Natural killer cell (primary cell): ENCODE data around the gene BIRC2. TPM values are rescaled to one million over a fixed set of nuclear protein-coding genes. Genes with fewer than 3 reads are reported as not detected.

ENCODE experiments used
- ATAC-seq, 3 donors: fragments of 150-1000 bp in 2 of 3; fragments of 200-7000 bp in 1 of 3; cut with Tn5 transposase; 1 replicate in 1 of 3; 2 replicates in 2 of 3; pipeline ENCODE4 v1.10.0; 2021; ENCODE audit warnings: mild to moderate bottlenecking in 2 of 3, moderate library complexity in 2 of 3
- DNase-seq, 2 donors: peaks; one replicate each; pipeline versions ENCODE4 v3.0.0 to v3.0.0-alpha.2; 2013 to 2021; ENCODE audit warnings: mixed read lengths in 1 of 2
- H3K27ac ChIP-seq: one replicate; pipeline ENCODE4 v1.5.1; 2013; ENCODE audit warnings: mild to moderate bottlenecking, low read length
- H3K27me3 ChIP-seq: one replicate; pipeline ENCODE4 v1.6.1; 2013; ENCODE audit warnings: low read length; ENCODE audit not compliant: control insufficient read depth, insufficient read depth
- H3K36me3 ChIP-seq: one replicate; pipeline ENCODE4 v1.6.1; 2013; ENCODE audit warnings: low read length; ENCODE audit not compliant: control insufficient read depth, insufficient read depth
- H3K4me1 ChIP-seq: one replicate; pipeline ENCODE4 v1.6.1; 2013; ENCODE audit warnings: low read length; ENCODE audit not compliant: control insufficient read depth, insufficient read depth
- H3K4me3 ChIP-seq: one replicate; pipeline ENCODE4 v1.5.1; 2013; ENCODE audit warnings: low read length
- H3K9me3 ChIP-seq: one replicate; pipeline ENCODE4 v1.6.1; 2013; ENCODE audit warnings: low read length; ENCODE audit not compliant: control insufficient read depth, insufficient read depth
- H3K27ac Mint-ChIP-seq, 2 donors: one replicate each; pipeline ENCODE4 v1.8.0; 2022; ENCODE audit warnings: mild to moderate bottlenecking in 2 of 2, mixed read lengths in 2 of 2, moderate library complexity in 1 of 2
- H3K27me3 Mint-ChIP-seq, 2 donors: one replicate each; pipeline ENCODE4 v1.8.0; 2022; ENCODE audit warnings: low read depth in 2 of 2, mixed read lengths in 2 of 2
- H3K36me3 Mint-ChIP-seq: one replicate; pipeline ENCODE4 v1.8.0; 2022; ENCODE audit warnings: mixed read lengths
- H3K4me1 Mint-ChIP-seq, 2 donors: one replicate each; pipeline ENCODE4 v1.8.0; 2022; ENCODE audit warnings: mixed read lengths in 2 of 2
- H3K4me3 Mint-ChIP-seq: one replicate; pipeline ENCODE4 v1.8.0; 2022; ENCODE audit warnings: mild to moderate bottlenecking, moderate library complexity, mixed read lengths
- H3K9me3 Mint-ChIP-seq, 2 donors: one replicate each; pipeline ENCODE4 v1.8.0; 2022; ENCODE audit warnings: mixed read lengths in 2 of 2
- WGBS: methylation state at CpG from one replicate; pipeline ENCODE4 v1.1.7; 2013; ENCODE audit warnings: missing lambda C conversion rate; ENCODE audit not compliant: insufficient coverage; 5-methylcytosine and 5-hydroxymethylcytosine counted together
- intact Hi-C: fragments of 100-400 bp; cut with micrococcal nuclease; formaldehyde crosslinking; loops from one replicate; pipeline ENCODE4 v1.14.2; 2022
- total RNA-seq, 4 donors: library from RNA; stranded (reverse); fragments of 120-200 nt in 1 of 4; gene quantifications; one replicate each; pipeline versions ENCODE4 v1.2.3 to v1.2.4, GENCODE V29; 2013 to 2022
- TF ChIP-seq, protein P1 (sequence below): fragments of 200-600 bp; IDR thresholded peaks from one replicate; pipeline ENCODE4 v1.8.0; 2022; ENCODE audit warnings: antibody characterized with exemption

BIRC2 gene
- total RNA-seq, 3 donors from 2014 or later (not counting 1 experiment from before 2014, with no cell fraction given) = 92.2 to 146 (median 111) TPM

DNA sequence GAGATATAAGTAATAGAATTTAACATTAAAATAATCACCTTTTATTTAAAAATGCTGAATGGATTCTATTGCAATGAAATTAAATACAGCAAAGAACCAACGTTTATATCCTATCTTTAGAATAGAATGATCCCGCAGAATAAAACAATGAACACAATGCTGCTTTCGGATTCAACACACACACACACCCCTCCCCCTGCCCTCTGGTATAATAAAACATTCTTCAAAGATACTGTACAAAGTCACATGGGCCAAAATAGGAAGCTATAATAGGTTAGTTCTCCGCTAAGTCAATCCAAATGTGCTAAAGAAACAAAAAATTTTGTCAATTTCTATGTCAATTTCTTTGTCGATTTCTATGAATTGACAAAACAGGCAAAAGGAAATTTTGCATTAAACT, 58.5 kb downstream of the BIRC2 start:
- H3K4me1 Mint-ChIP-seq = peaks cover 36 to 54% of the 10 kb centered on the region in 2 donors
- intact Hi-C loops = no loop called here
- H3K4me3 ChIP-seq = no peak overlapping the region
- WGBS = 92% methylated on average over 5 of the region's 5 CpGs
- no peak for ATAC-seq
- H3K27me3 ChIP-seq = no peaks in the 10 kb centered on the region
- no peaks in the 10 kb centered on the region for H3K27me3 Mint-ChIP-seq
- H3K36me3 Mint-ChIP-seq = no peaks in the 10 kb centered on the region
- no peak overlapping the region for H3K27ac Mint-ChIP-seq
- DNase-seq = no peak
- H3K27ac ChIP-seq = no peak overlapping the region
- TF ChIP-seq, protein P1, sequence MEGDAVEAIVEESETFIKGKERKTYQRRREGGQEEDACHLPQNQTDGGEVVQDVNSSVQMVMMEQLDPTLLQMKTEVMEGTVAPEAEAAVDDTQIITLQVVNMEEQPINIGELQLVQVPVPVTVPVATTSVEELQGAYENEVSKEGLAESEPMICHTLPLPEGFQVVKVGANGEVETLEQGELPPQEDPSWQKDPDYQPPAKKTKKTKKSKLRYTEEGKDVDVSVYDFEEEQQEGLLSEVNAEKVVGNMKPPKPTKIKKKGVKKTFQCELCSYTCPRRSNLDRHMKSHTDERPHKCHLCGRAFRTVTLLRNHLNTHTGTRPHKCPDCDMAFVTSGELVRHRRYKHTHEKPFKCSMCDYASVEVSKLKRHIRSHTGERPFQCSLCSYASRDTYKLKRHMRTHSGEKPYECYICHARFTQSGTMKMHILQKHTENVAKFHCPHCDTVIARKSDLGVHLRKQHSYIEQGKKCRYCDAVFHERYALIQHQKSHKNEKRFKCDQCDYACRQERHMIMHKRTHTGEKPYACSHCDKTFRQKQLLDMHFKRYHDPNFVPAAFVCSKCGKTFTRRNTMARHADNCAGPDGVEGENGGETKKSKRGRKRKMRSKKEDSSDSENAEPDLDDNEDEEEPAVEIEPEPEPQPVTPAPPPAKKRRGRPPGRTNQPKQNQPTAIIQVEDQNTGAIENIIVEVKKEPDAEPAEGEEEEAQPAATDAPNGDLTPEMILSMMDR = no peak
- peaks cover 23% of the 10 kb centered on the region for H3K36me3 ChIP-seq
- H3K9me3 Mint-ChIP-seq = no peaks in the 10 kb centered on the region
- no peaks in the 10 kb centered on the region for H3K9me3 ChIP-seq
- no peak overlapping the region for H3K4me3 Mint-ChIP-seq
- H3K4me1 ChIP-seq = peaks cover 15% of the 10 kb centered on the region

DNA sequence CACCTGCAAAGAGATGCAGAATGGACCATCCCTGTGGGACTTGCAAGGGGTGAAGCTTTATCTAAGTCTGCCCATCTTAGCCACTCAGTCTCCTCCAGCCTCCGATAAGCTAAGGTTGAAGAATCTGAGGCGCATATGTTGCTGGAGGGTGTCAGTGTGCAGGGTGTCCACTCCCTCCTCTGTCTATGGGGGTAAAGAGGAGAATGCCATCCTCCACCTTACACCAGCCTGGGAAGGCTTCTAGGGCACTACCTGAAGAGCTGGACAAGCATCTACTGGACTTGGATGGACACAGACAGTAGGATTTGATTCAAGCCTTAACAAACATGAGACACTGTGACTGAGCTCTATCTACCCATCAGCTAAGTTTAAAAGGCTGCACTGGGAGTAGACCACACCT, 59.1 kb downstream of the BIRC2 start:
- no CpG with 5 or more reads among the region's 2 CpGs for WGBS
- Mint-ChIP-seq H3K27me3 (no peaks in the 10 kb centered on the region), H3K4me1 (peaks cover 37 to 56% of the 10 kb centered on the region in 2 donors), H3K27ac (no peak overlapping the region), H3K9me3 (no peaks in the 10 kb centered on the region), H3K36me3 (no peaks in the 10 kb centered on the region), H3K4me3 (no peak overlapping the region)
- peaks cover 17% of the 10 kb centered on the region for H3K36me3 ChIP-seq
- DNase-seq (no peak), ATAC-seq (no peak)
- no peaks in the 10 kb centered on the region for H3K9me3 ChIP-seq
- no peaks in the 10 kb centered on the region for H3K27me3 ChIP-seq
- H3K4me3 ChIP-seq = no peak overlapping the region
- no peak overlapping the region for H3K27ac ChIP-seq
- intact Hi-C loops = no loop called here
- H3K4me1 ChIP-seq = peaks cover 15% of the 10 kb centered on the region
- TF ChIP-seq, protein P1 = no peak

DNA sequence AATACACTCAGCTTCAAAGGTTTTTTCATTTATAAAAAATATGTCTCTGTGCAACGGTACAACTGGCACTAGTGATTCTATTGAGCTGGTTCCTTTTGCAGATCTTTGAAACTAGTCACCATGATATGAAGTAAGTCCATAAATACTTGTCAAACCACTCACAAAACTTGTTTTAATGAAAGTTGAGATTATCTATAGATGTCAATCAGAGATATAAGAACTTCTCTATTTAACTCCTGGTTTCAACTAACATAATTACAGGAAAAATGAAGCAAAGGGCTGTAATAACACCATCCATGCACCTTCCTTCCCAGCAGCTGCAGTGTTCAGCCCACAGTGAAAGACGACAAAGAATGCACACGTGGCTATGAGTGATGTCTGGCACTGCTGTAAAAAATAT, 60.9 kb downstream of the BIRC2 start:
- Mint-ChIP-seq H3K4me3 (no peak overlapping the region), H3K4me1 (peaks cover 26 to 45% of the 10 kb centered on the region in 2 donors), H3K27me3 (no peaks in the 10 kb centered on the region), H3K27ac (peak overlapping the region in 1 of 2 donors; percentile 48), H3K9me3 (no peaks in the 10 kb centered on the region), H3K36me3 (no peaks in the 10 kb centered on the region)
- H3K27me3 ChIP-seq = no peaks in the 10 kb centered on the region
- TF ChIP-seq, protein P1 = no peak
- ATAC-seq (no peak), DNase-seq (no peak)
- no peaks in the 10 kb centered on the region for H3K9me3 ChIP-seq
- no peak overlapping the region for H3K27ac ChIP-seq
- H3K4me3 ChIP-seq = no peak overlapping the region
- peaks cover 13% of the 10 kb centered on the region for H3K4me1 ChIP-seq
- WGBS = 78% methylated on average over 2 of the region's 3 CpGs
- intact Hi-C loops = no loop called here
- H3K36me3 ChIP-seq = peaks cover 11% of the 10 kb centered on the region

- TF ChIP-seq, protein P1 = no peak
- no peak overlapping the region for H3K4me3 Mint-ChIP-seq
- DNase-seq = no peak
- H3K36me3 Mint-ChIP-seq = no peaks in the 10 kb centered on the region
- Histone ChIP-seq H3K36me3 (peaks cover 11% of the 10 kb centered on the region), H3K4me3 (no peak overlapping the region), H3K9me3 (no peaks in the 10 kb centered on the region), H3K27ac (no peak overlapping the region), H3K4me1 (peaks cover 13% of the 10 kb centered on the region), H3K27me3 (no peaks in the 10 kb centered on the region)
- intact Hi-C loops = no loop called here
- H3K27me3 Mint-ChIP-seq = no peaks in the 10 kb centered on the region
- ATAC-seq = no peak
- H3K27ac Mint-ChIP-seq = no peak overlapping the region
- no peaks in the 10 kb centered on the region for H3K9me3 Mint-ChIP-seq
- H3K4me1 Mint-ChIP-seq = peaks cover 22 to 42% of the 10 kb centered on the region in 2 donors
- WGBS = 83% methylated on average over 1 of the region's 1 CpG
These were observed 61.3 kb downstream of the BIRC2 start for GRCh38 chr11:102408339-102408738.
